Endothelial cell of umbilical vein (primary cell): ENCODE measurements around the gene RAB8B. TPM values are rescaled to one million over a fixed set of nuclear protein-coding genes. Genes with fewer than 3 reads are reported as not detected.

ENCODE experiments used
- BruUV-seq: library from RNA; stranded (reverse); fragments of 400-500 nt; replicated peaks from 2 replicates; lab custom pipeline; 2021; lab: Mats Ljungman, UMichigan
- CTCF ChIA-PET: fragments of 300-600, 350-600 bp; sonication (Branson Sonifier 250); formaldehyde crosslinking; loops from one replicate; lab custom pipeline; 2021; ENCODE audit warnings: antibody characterized with exemption, inconsistent platforms; lab: Charles Lee
- POLR2A ChIA-PET: fragments of 300-600, 350-600 bp; sonication (Branson Sonifier 250); formaldehyde crosslinking; loops from one replicate; lab custom pipeline; 2021; ENCODE audit warnings: antibody characterized with exemption, inconsistent platforms; lab: Charles Lee
- DNase-seq: peaks from one replicate; pipeline ENCODE4 v3.0.0-alpha.2; 2011; ENCODE audit warnings: low read depth, low spot score
- FAIRE-seq: peaks from 2 replicates; lab custom pipeline; 2011; peaks lifted over from hg19 to GRCh38; lab: Jason Lieb, UNC
- H2AFZ ChIP-seq: 2 replicates; pipeline ENCODE4 v1.6.0; 2012; ENCODE audit warnings: low read depth, low read length, control low read depth, inconsistent platforms
- H3K27ac ChIP-seq: 2 replicates; pipeline ENCODE4 v1.5.1; 2011; ENCODE audit warnings: low read depth, mild to moderate bottlenecking, control low read depth, low read length, moderate library complexity; ENCODE audit not compliant: insufficient read depth
- H3K27me3 ChIP-seq, 2 experiments: 2 replicates each; pipeline versions ENCODE4 v1.6.0 to v1.6.1; 2011; ENCODE audit warnings: low read length in 2 of 2, mixed read lengths in 1 of 2; ENCODE audit not compliant: control insufficient read depth in 2 of 2, insufficient read depth in 2 of 2
- H3K36me3 ChIP-seq, 2 experiments: 2 replicates in 1 of 2; 3 replicates in 1 of 2; pipeline ENCODE4 v1.5.1; 2011; ENCODE audit warnings: low read length in 2 of 2, mild to moderate bottlenecking in 1 of 2, moderate library complexity in 1 of 2; ENCODE audit not compliant: control insufficient read depth in 2 of 2, insufficient read depth in 2 of 2; ENCODE audit errors: extremely low read depth in 1 of 2
- H3K4me1 ChIP-seq: 3 replicates; pipeline ENCODE4 v1.5.1; 2011; ENCODE audit warnings: mild to moderate bottlenecking, low read length; ENCODE audit not compliant: control insufficient read depth, insufficient read depth; ENCODE audit errors: extremely low read depth
- H3K4me2 ChIP-seq: 2 replicates; pipeline ENCODE4 v1.6.1; 2011; ENCODE audit warnings: low read length, control low read depth, mixed read lengths; ENCODE audit not compliant: insufficient read depth
- H3K4me3 ChIP-seq, 3 experiments: fragments of 200-600 bp in 1 of 3; sonication (generic), shearing (Covaris generic) in 1 of 3; replicated peaks in 1 of 3; 2 replicates each; pipeline ENCODE4 v1.5.1; 2011 to 2016; ENCODE audit warnings: control low read depth in 3 of 3, low read length in 3 of 3, mild to moderate bottlenecking in 2 of 3, inconsistent platforms in 1 of 3, low read depth in 1 of 3, moderate library complexity in 1 of 3; ENCODE audit not compliant: insufficient read depth in 1 of 3
- H3K79me2 ChIP-seq: 2 replicates; pipeline ENCODE4 v1.6.0; 2012; ENCODE audit warnings: low read length, inconsistent platforms; ENCODE audit not compliant: control insufficient read depth, insufficient read depth
- H3K9ac ChIP-seq: replicated peaks from 2 replicates; pipeline ENCODE3; 2011; ENCODE audit warnings: low read length, control low read depth; ENCODE audit not compliant: insufficient read depth; ENCODE audit errors: extremely low read depth
- H3K9me1 ChIP-seq: replicated peaks from 3 replicates; pipeline ENCODE4 v1.6.0; 2011; ENCODE audit warnings: mild to moderate bottlenecking, low read length; ENCODE audit not compliant: control insufficient read depth, insufficient read depth; ENCODE audit errors: extremely low read depth
- H3K9me3 ChIP-seq: replicated peaks from 2 replicates; pipeline ENCODE4 v1.5.1; 2012; ENCODE audit warnings: low read length, inconsistent platforms; ENCODE audit not compliant: control insufficient read depth, insufficient read depth
- H4K20me1 ChIP-seq: replicated peaks from 2 replicates; pipeline ENCODE3; 2011; ENCODE audit warnings: mild to moderate bottlenecking, low read length; ENCODE audit not compliant: control insufficient read depth, insufficient read depth; ENCODE audit errors: extremely low read depth
- EZH2 ChIP-seq: IDR thresholded peaks from 2 replicates; pipeline ENCODE4 v1.6.1; 2012; ENCODE audit warnings: borderline replicate concordance, low read depth, mild to moderate bottlenecking, moderate library complexity, low read length, inconsistent platforms; ENCODE audit not compliant: severe bottlenecking
- FOS ChIP-seq: IDR thresholded peaks from 2 replicates; pipeline ENCODE4 v1.6.1; 2011; ENCODE audit warnings: mild to moderate bottlenecking, low read length, moderate library complexity, borderline replicate concordance; ENCODE audit not compliant: insufficient read depth
- GATA2 ChIP-seq: IDR thresholded peaks from 2 replicates; pipeline ENCODE4 v1.7.0; 2011; ENCODE audit warnings: low read depth, mild to moderate bottlenecking, moderate library complexity, mixed read lengths, low read length; ENCODE audit not compliant: insufficient read length, insufficient read depth
- JUN ChIP-seq: IDR thresholded peaks from 2 replicates; pipeline ENCODE4 v1.6.1; 2011; ENCODE audit warnings: borderline replicate concordance, low read depth; ENCODE audit not compliant: insufficient read length, insufficient read depth
- MYC ChIP-seq: IDR thresholded peaks from one replicate; pipeline ENCODE4 v1.6.1; 2011; ENCODE audit warnings: mild to moderate bottlenecking, low read depth, low read length
- POLR2A ChIP-seq: IDR thresholded peaks from 2 replicates; pipeline ENCODE4 v1.6.1; 2012; ENCODE audit warnings: low read depth, mild to moderate bottlenecking, control low read depth, low read length
- POLR2AphosphoS5 ChIP-seq: IDR thresholded peaks from 2 replicates; pipeline ENCODE4 v1.6.1; 2012; ENCODE audit warnings: low read depth, mild to moderate bottlenecking, control low read depth, low read length, moderate library complexity; ENCODE audit not compliant: insufficient read depth
- dilution Hi-C: fragments of 300-500 bp; cut with MboI; formaldehyde crosslinking; loops from one replicate; pipeline ENCODE4 v1.15.0; 2019; ENCODE audit warnings: low sequenced_read_pairs; ENCODE audit not compliant: extremely low pct_ligation_motif_present
- intact Hi-C: fragments of 100-400 bp; cut with micrococcal nuclease; formaldehyde crosslinking; loops from one replicate; pipeline ENCODE4 v1.10.0; 2022
- polyA plus RNA-seq, 4 experiments: library from polyadenylated mRNA; depleted of rRNA in 3 of 4; stranded (reverse) in 3 of 4; unstranded in 1 of 4; fragments of >200 nt; gene quantifications; 2 replicates each; pipeline versions ENCODE4 v1.2.1 to v1.2.3, GENCODE V29; 2011 to 2012; ENCODE audit warnings: missing spikeins in 1 of 4
- total RNA-seq: library from RNA; stranded (reverse); gene quantifications from 2 replicates; pipeline ENCODE4 v1.2.3, GENCODE V29; 2021
- TF ChIP-seq, protein P1 (sequence below), 2 donors: IDR thresholded peaks; 1 replicate in 1 of 2; 2 replicates in 1 of 2; pipeline ENCODE4 v1.5.1; 2011; ENCODE audit warnings: low read length in 2 of 2, mild to moderate bottlenecking in 2 of 2, moderate library complexity in 2 of 2, control low read depth in 1 of 2, inconsistent platforms in 1 of 2, low read depth in 1 of 2; ENCODE audit not compliant: insufficient read depth in 1 of 2; ENCODE audit errors: extremely low read depth in 1 of 2
- TF ChIP-seq, protein P2 (sequence below): IDR thresholded peaks from 2 replicates; pipeline ENCODE4 v1.6.1; 2011; ENCODE audit not compliant: insufficient read depth, insufficient read length

The RAB8B gene
- total and polyA plus RNA-seq, 2 donors (not counting 3 experiments of a cell fraction or from before 2014, with no cell fraction given): 10.4 to 52.5 TPM

DNA sequence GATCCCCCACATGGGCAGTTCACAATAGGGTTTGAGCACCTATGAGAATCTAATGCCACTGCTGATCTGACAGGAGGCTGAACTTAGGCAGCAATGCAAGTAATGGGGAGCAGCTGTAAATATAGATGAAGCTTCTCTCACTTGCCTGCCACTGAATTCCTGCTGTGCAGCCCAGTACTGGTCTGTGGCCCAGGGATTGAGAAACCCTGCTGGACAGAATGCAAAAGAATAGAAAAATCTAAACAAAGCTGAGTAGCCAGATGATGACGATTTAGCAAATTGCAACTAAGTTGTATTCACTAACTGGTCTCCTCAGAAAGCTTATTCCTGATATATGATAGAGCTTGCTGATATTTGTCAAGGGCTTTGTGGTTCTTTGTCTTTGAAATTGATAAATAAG lies 53.7 kb downstream of the RAB8B start:
- Histone ChIP-seq H3K4me3 (no peak overlapping the region), H3K9me3 (no peaks in the 10 kb centered on the region), H4K20me1 (no peaks in the 10 kb centered on the region), H3K27me3 (no peaks in the 10 kb centered on the region), H3K4me2 (no peak overlapping the region), H3K36me3 (no peaks in the 10 kb centered on the region), H2AFZ (no peak overlapping the region), H3K27ac (no peak overlapping the region), H3K79me2 (peaks cover 31% of the 10 kb centered on the region), H3K9ac (no peak overlapping the region), H3K9me1 (no peaks in the 10 kb centered on the region), H3K4me1 (peaks cover 21% of the 10 kb centered on the region)
- TF ChIP-seq EZH2: no peak
- TF ChIP-seq, protein P1, sequence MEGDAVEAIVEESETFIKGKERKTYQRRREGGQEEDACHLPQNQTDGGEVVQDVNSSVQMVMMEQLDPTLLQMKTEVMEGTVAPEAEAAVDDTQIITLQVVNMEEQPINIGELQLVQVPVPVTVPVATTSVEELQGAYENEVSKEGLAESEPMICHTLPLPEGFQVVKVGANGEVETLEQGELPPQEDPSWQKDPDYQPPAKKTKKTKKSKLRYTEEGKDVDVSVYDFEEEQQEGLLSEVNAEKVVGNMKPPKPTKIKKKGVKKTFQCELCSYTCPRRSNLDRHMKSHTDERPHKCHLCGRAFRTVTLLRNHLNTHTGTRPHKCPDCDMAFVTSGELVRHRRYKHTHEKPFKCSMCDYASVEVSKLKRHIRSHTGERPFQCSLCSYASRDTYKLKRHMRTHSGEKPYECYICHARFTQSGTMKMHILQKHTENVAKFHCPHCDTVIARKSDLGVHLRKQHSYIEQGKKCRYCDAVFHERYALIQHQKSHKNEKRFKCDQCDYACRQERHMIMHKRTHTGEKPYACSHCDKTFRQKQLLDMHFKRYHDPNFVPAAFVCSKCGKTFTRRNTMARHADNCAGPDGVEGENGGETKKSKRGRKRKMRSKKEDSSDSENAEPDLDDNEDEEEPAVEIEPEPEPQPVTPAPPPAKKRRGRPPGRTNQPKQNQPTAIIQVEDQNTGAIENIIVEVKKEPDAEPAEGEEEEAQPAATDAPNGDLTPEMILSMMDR (IDR thresholded peaks at IDR 0.05; ENCODE audit: extremely low read depth in 1 of 2, insufficient read depth in 1 of 2, low read depth in 1 of 2, low read length in 2 of 2): no peak
- no peak for TF ChIP-seq GATA2
- TF ChIP-seq, protein P2, sequence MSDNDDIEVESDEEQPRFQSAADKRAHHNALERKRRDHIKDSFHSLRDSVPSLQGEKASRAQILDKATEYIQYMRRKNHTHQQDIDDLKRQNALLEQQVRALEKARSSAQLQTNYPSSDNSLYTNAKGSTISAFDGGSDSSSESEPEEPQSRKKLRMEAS: no peak
- TF ChIP-seq JUN: no peak
- no peak for TF ChIP-seq POLR2AphosphoS5
- TF ChIP-seq FOS: no peak
- no peak for TF ChIP-seq MYC
- no peak for TF ChIP-seq POLR2A
- BruUV-seq: no TSS peak
- dilution Hi-C loops: no loop called here
- DNase-seq: no peak
- ChIA-PET POLR2A (no interaction called here), CTCF (interaction anchor here (1.1 to 2.7 kb wide), 5 partner anchors 11 to 49 kb away, joined by 3 to 11 read pairs (median 6); no protein-coding TSS in a partner anchor)
- no peak for FAIRE-seq
- intact Hi-C loops: loop anchor here (5.0 kb wide), 1 partner anchor 146 kb away; no protein-coding TSS in a partner anchor
